Lung (tissue), 12 donors: ENCODE results near the gene PRKG2. TPM values are rescaled to one million over a fixed set of nuclear protein-coding genes. Genes with fewer than 3 reads are reported as not detected.
"Not testable (repeated sequence)": the region's sequence is repeated elsewhere in the genome, so short reads cannot be mapped to it uniquely, and the experiment has no call there.

Experiments used
- ATAC-seq: fragments of 200-7000 bp; cut with Tn5 transposase; one replicate; pipeline ENCODE4 v1.9.1; 2020; ENCODE audit warnings: moderate number of reproducible peaks; ENCODE audit not compliant: insufficient read depth, low FRiP score
- DNase-seq, 3 donors: peaks; one replicate each; pipeline ENCODE4 v3.0.0-alpha.2; 2013 to 2017
- H3K27ac ChIP-seq, 2 donors: one replicate each; pipeline ENCODE4 v1.5.1; 2013; ENCODE audit warnings: mild to moderate bottlenecking in 2 of 2, moderate library complexity in 2 of 2, control low read depth in 1 of 2, inconsistent platforms in 1 of 2, low read depth in 1 of 2, low read length in 1 of 2
- H3K27me3 ChIP-seq, 3 donors: one replicate each; pipeline ENCODE4 v1.5.1; 2013; ENCODE audit warnings: low read length in 2 of 3; ENCODE audit not compliant: control insufficient read depth in 3 of 3, insufficient read depth in 3 of 3
- H3K36me3 ChIP-seq, 4 donors: one replicate each; pipeline ENCODE4 v1.5.1; 2013; ENCODE audit warnings: low read length in 4 of 4, mild to moderate bottlenecking in 1 of 4, moderate library complexity in 1 of 4; ENCODE audit not compliant: control insufficient read depth in 4 of 4, insufficient read depth in 4 of 4
- H3K4me1 ChIP-seq, 5 donors: one replicate each; pipeline ENCODE4 v1.5.1; 2013; ENCODE audit warnings: low read length in 5 of 5, mild to moderate bottlenecking in 2 of 5, moderate library complexity in 1 of 5; ENCODE audit not compliant: control insufficient read depth in 5 of 5, insufficient read depth in 5 of 5
- H3K4me3 ChIP-seq: one replicate; pipeline ENCODE4 v1.5.1; 2013; ENCODE audit warnings: mild to moderate bottlenecking, control low read depth, moderate library complexity
- H3K9ac ChIP-seq, 2 donors: one replicate each; pipeline ENCODE4 v1.5.1; 2013; ENCODE audit warnings: low read length in 2 of 2, control low read depth in 1 of 2; ENCODE audit not compliant: insufficient read depth in 1 of 2
- H3K9me3 ChIP-seq, 4 donors: one replicate each; pipeline ENCODE4 v1.5.1; 2013; ENCODE audit warnings: low read length in 3 of 4, mild to moderate bottlenecking in 1 of 4, moderate library complexity in 1 of 4; ENCODE audit not compliant: control insufficient read depth in 4 of 4, insufficient read depth in 3 of 4
- CTCF ChIP-seq: IDR thresholded peaks from 2 replicates; pipeline ENCODE4 v1.5.1; 2012; ENCODE audit warnings: mild to moderate bottlenecking; ENCODE audit errors: control extremely low read depth, extremely low read depth
- WGBS, 2 donors: extraction: QIAGEN DNeasy Blood & Tissue Kit; methylation state at CpG; one replicate each; pipeline ENCODE4 v1.1.7; 2013; 5-methylcytosine and 5-hydroxymethylcytosine counted together
- polyA plus RNA-seq, 2 donors: library from polyadenylated mRNA; stranded (reverse); fragments of 200-250 nt; gene quantifications; one replicate each; pipeline ENCODE4 v1.2.1, GENCODE V29; 2013
- total RNA-seq, 2 donors: library from RNA; depleted of rRNA in 1 of 2; stranded (reverse); fragments of >200 nt in 1 of 2; gene quantifications; one replicate each; pipeline ENCODE4 v1.2.1, GENCODE V29; 2014 to 2021
- donor health status: control.
- donor health status: control.
- donor health status: Bipolar disorder and iron deficiency.
- donor health status: healthy.
- donor health status: DM: yes; HTN: yes; CAD: no.

PRKG2 gene
- total and polyA plus RNA-seq, 4 donors, result 0.06 to 4.2 (median 2.7) TPM

GRCh38 chr4:81227968-81228367 lies 12.9 kb upstream of the PRKG2 start:
- no peak for TF ChIP-seq CTCF
- 82 to 88% methylated on average over 6 of the region's 6 CpGs for WGBS, 2 donors

GRCh38 chr4:81227138-81227537 lies 12.1 kb upstream of the PRKG2 start:
- H3K27ac ChIP-seq, result no peak overlapping the region
- WGBS, 2 donors, result 66 to 75% methylated on average over 4 of the region's 4 CpGs
- H3K36me3 ChIP-seq, result no peaks in the 10 kb centered on the region
- H3K27me3 ChIP-seq, result no peaks in the 10 kb centered on the region
- no peaks in the 10 kb centered on the region for H3K4me1 ChIP-seq
- H3K4me3 ChIP-seq, result no peak overlapping the region
- no peak for ATAC-seq
- DNase-seq, result no peak
- H3K9ac ChIP-seq, result no peak overlapping the region
- TF ChIP-seq CTCF, result no peak
- peaks cover 0 to 7% (median 3%) of the 10 kb centered on the region in 4 donors for H3K9me3 ChIP-seq

More at GRCh38 chr4:81227968-81228367, 12.9 kb upstream of the PRKG2 start:
- Histone ChIP-seq H3K36me3 (no peaks in the 10 kb centered on the region), H3K9me3 (peaks cover 0 to 7% (median 3%) of the 10 kb centered on the region in 4 donors), H3K4me3 (no peak overlapping the region), H3K27me3 (no peaks in the 10 kb centered on the region), H3K4me1 (no peaks in the 10 kb centered on the region), H3K9ac (no peak overlapping the region), H3K27ac (no peak overlapping the region)
- ATAC-seq (no peak), DNase-seq (no peak)

- H3K27me3 ChIP-seq, result no peaks in the 10 kb centered on the region
These were observed 10.2 kb upstream of the PRKG2 start for GRCh38 chr4:81225252-81225651.

GRCh38 chr4:81222082-81222472 lies 7.1 kb upstream of the PRKG2 start:
- not testable (repeated sequence) for H3K27me3 ChIP-seq, ATAC-seq, H3K27ac ChIP-seq, H3K36me3 ChIP-seq, H3K4me3 ChIP-seq, H3K9me3 ChIP-seq, H3K4me1 ChIP-seq, H3K9ac ChIP-seq, DNase-seq

More at GRCh38 chr4:81225252-81225651, 10.2 kb upstream of the PRKG2 start:
- Histone ChIP-seq H3K36me3 (no peaks in the 10 kb centered on the region), H3K9ac (no peak overlapping the region), H3K9me3 (no peaks in the 10 kb centered on the region), H3K4me1 (no peaks in the 10 kb centered on the region), H3K4me3 (no peak overlapping the region), H3K27ac (no peak overlapping the region)
- TF ChIP-seq CTCF, result no peak
- WGBS, 2 donors, result 20 to 44% methylated on average over 2 of the region's 2 CpGs
- DNase-seq, result no peak
- no peak for ATAC-seq
